Trophoblast cell (in vitro differentiated cells and primary cell): ENCODE measurements around the gene MBP.

Experiments used
- DNase-seq, 2 donors: peaks; one replicate each; pipeline ENCODE4 v3.0.0-alpha.2; 2016
- H2AFZ ChIP-seq: 2 replicates; pipeline ENCODE4 v1.6.1; 2013; ENCODE audit warnings: low read length, moderate library complexity, mild to moderate bottlenecking; ENCODE audit not compliant: insufficient read depth, poor library complexity
- H2AK5ac ChIP-seq: 2 replicates; pipeline ENCODE4 v1.6.1; 2013; ENCODE audit warnings: mild to moderate bottlenecking, low read length
- H2BK120ac ChIP-seq: 2 replicates; pipeline ENCODE4 v1.6.1; 2013; ENCODE audit warnings: low read length, mild to moderate bottlenecking, moderate library complexity; ENCODE audit not compliant: insufficient read depth, poor library complexity
- H2BK12ac ChIP-seq: 2 replicates; pipeline ENCODE4 v1.6.1; 2013; ENCODE audit warnings: mild to moderate bottlenecking, low read length, moderate library complexity
- H2BK5ac ChIP-seq: 2 replicates; pipeline ENCODE4 v1.6.1; 2013; ENCODE audit warnings: low read length, low read depth, moderate library complexity, mild to moderate bottlenecking; ENCODE audit not compliant: poor library complexity
- H3K14ac ChIP-seq: 2 replicates; pipeline ENCODE4 v1.6.1; 2013; ENCODE audit warnings: mild to moderate bottlenecking, low read length
- H3K18ac ChIP-seq: 2 replicates; pipeline ENCODE4 v1.6.1; 2013; ENCODE audit warnings: mild to moderate bottlenecking, low read length
- H3K23ac ChIP-seq: 2 replicates; pipeline ENCODE4 v1.6.1; 2013; ENCODE audit warnings: low read length
- H3K27ac ChIP-seq: 2 replicates; pipeline ENCODE4 v1.5.1; 2013; ENCODE audit warnings: low read depth, mild to moderate bottlenecking, inconsistent platforms, low read length, moderate library complexity
- H3K27me3 ChIP-seq: 2 replicates; pipeline ENCODE4 v1.6.1; 2013; ENCODE audit warnings: inconsistent platforms, mild to moderate bottlenecking, low read length, moderate library complexity; ENCODE audit not compliant: insufficient read depth
- H3K36me3 ChIP-seq, 2 experiments: 1 replicate in 1 of 2; 2 replicates in 1 of 2; pipeline ENCODE4 v1.6.1; 2013; ENCODE audit warnings: low read length in 2 of 2, mild to moderate bottlenecking in 2 of 2, moderate library complexity in 1 of 2; ENCODE audit not compliant: insufficient read depth in 2 of 2, control insufficient read depth in 1 of 2
- H3K4ac ChIP-seq: 2 replicates; pipeline ENCODE4 v1.6.1; 2013; ENCODE audit warnings: low read depth, mild to moderate bottlenecking, low read length, moderate library complexity
- H3K4me1 ChIP-seq, 2 experiments: 1 replicate in 1 of 2; 2 replicates in 1 of 2; pipeline ENCODE4 v1.6.1; 2013; ENCODE audit warnings: low read length in 2 of 2, mild to moderate bottlenecking in 2 of 2, moderate library complexity in 1 of 2; ENCODE audit not compliant: insufficient read depth in 2 of 2, control insufficient read depth in 1 of 2
- H3K4me2 ChIP-seq: 2 replicates; pipeline ENCODE4 v1.6.1; 2013; ENCODE audit warnings: inconsistent platforms, mild to moderate bottlenecking, low read length, moderate library complexity
- H3K4me3 ChIP-seq: 2 replicates; pipeline ENCODE4 v1.5.1; 2013; ENCODE audit warnings: mild to moderate bottlenecking, low read depth, low read length, inconsistent platforms
- H3K79me1 ChIP-seq: one replicate; pipeline ENCODE4 v1.6.1; 2013; ENCODE audit warnings: low read length
- H3K79me2 ChIP-seq: 2 replicates; pipeline ENCODE4 v1.6.1; 2013; ENCODE audit warnings: low read length, mild to moderate bottlenecking; ENCODE audit not compliant: control insufficient read depth, insufficient read depth, poor library complexity
- H3K9ac ChIP-seq: 2 replicates; pipeline ENCODE4 v1.6.1; 2013; ENCODE audit warnings: mild to moderate bottlenecking, low read length
- H3K9me3 ChIP-seq: 2 replicates; pipeline ENCODE4 v1.6.1; 2013; ENCODE audit warnings: low read depth, mild to moderate bottlenecking, control low read depth, inconsistent platforms, low read length; ENCODE audit not compliant: insufficient read depth
- H4K12ac ChIP-seq: 2 replicates; pipeline ENCODE4 v1.6.1; 2013; ENCODE audit warnings: low read depth, mild to moderate bottlenecking, low read length, moderate library complexity
- H4K8ac ChIP-seq: 2 replicates; pipeline ENCODE4 v1.6.1; 2013; ENCODE audit warnings: low read depth, mild to moderate bottlenecking, low read length, moderate library complexity
- H4K91ac ChIP-seq: one replicate; pipeline ENCODE4 v1.6.1; 2013; ENCODE audit warnings: low read depth, mild to moderate bottlenecking, low read length, moderate library complexity
- WGBS: extraction: QIAGEN DNeasy Blood & Tissue Kit; methylation state at CpG from one replicate; pipeline ENCODE4 v1.1.7; 2013; ENCODE audit warnings: missing lambda C conversion rate; ENCODE audit not compliant: insufficient read length, insufficient coverage; ENCODE audit errors: extremely low coverage; 5-methylcytosine and 5-hydroxymethylcytosine counted together

Gene MBP

DNA sequence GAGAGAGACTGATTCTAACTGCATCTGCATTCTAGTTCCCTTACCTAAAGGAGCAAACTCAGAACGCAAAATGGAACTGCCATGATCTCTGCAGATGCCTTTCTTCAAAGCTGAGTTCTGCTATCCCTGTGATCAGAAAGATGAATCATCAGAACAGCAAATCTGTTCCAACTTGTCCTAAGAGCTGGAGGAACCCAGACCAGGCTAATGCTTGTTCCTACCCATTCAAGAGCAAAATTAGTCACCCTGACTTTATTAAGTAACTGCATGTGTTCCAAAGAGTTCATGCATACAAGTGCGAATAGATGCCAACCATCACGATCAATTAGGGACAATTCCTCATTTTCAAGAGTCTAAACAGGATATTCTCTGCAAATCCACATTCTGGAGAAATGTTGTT lies 46.5 kb downstream of the MBP start:
- no peak overlapping the region for H4K12ac ChIP-seq
- H3K9ac ChIP-seq: no peak overlapping the region
- H4K8ac ChIP-seq: no peak overlapping the region
- peak in 1 of 2 donors; percentile 61 for DNase-seq
- H3K4me2 ChIP-seq: no peak overlapping the region
- H3K23ac ChIP-seq: no peak overlapping the region
- no peak overlapping the region for H4K91ac ChIP-seq
- peaks cover 2% of the 10 kb centered on the region for H3K9me3 ChIP-seq
- WGBS: no CpG with 5 or more reads among the region's 3 CpGs
- H3K18ac ChIP-seq: no peak overlapping the region
- no peak overlapping the region for H3K14ac ChIP-seq
- H3K4ac ChIP-seq: no peak overlapping the region
- peaks cover 0 to 3% of the 10 kb centered on the region in 2 experiments for H3K36me3 ChIP-seq
- H2BK12ac ChIP-seq: no peak overlapping the region
- H2BK5ac ChIP-seq: no peak overlapping the region
- H3K4me3 ChIP-seq: no peak overlapping the region
- H2AFZ ChIP-seq: no peak overlapping the region
- H3K27me3 ChIP-seq: no peaks in the 10 kb centered on the region
- peaks cover 21% of the 10 kb centered on the region for H3K79me1 ChIP-seq
- H3K27ac ChIP-seq: no peak overlapping the region
- H3K4me1 ChIP-seq: peaks cover 30 to 35% of the 10 kb centered on the region in 2 experiments
- no peaks in the 10 kb centered on the region for H3K79me2 ChIP-seq
- H2BK120ac ChIP-seq: no peak overlapping the region
- H2AK5ac ChIP-seq: no peak overlapping the region

DNA sequence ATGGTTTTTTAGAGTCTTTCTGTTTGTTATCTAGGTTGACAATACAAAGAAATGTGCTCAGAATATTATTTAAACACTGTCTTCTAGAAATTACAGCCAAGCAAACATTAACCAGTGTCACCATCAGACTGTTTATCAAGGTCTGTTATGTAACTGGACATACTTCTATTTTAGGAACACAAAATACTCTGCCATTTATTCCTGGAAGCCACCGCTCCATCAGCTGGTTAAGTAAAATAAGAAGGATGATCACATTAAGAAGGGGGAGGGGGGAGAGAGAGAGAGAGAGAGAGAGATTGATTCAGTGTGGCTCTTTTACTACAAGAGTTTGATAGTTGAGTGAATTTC lies 47.9 kb downstream of the MBP start:
- peaks cover 0 to 3% of the 10 kb centered on the region in 2 experiments for H3K36me3 ChIP-seq
- no peak for DNase-seq
- no peak overlapping the region for H2BK5ac ChIP-seq
- H3K79me1 ChIP-seq: peaks cover 14% of the 10 kb centered on the region
- no peak overlapping the region for H4K91ac ChIP-seq
- no peak overlapping the region for H3K9ac ChIP-seq
- H3K23ac ChIP-seq: no peak overlapping the region
- no peak overlapping the region for H3K18ac ChIP-seq
- no peaks in the 10 kb centered on the region for H3K27me3 ChIP-seq
- no peak overlapping the region for H3K27ac ChIP-seq
- no peak overlapping the region for H3K4ac ChIP-seq
- WGBS: no CpG with 5 or more reads among the region's 1 CpG
- H3K9me3 ChIP-seq: peaks cover 4% of the 10 kb centered on the region
- H3K14ac ChIP-seq: no peak overlapping the region
- no peaks in the 10 kb centered on the region for H3K79me2 ChIP-seq
- no peak overlapping the region for H4K8ac ChIP-seq
- H3K4me2 ChIP-seq: no peak overlapping the region
- no peak overlapping the region for H2AFZ ChIP-seq
- no peak overlapping the region for H2AK5ac ChIP-seq
- H2BK120ac ChIP-seq: no peak overlapping the region
- no peak overlapping the region for H2BK12ac ChIP-seq
- H3K4me3 ChIP-seq: no peak overlapping the region
- H3K4me1 ChIP-seq: peaks cover 18 to 21% of the 10 kb centered on the region in 2 experiments
- no peak overlapping the region for H4K12ac ChIP-seq

DNA sequence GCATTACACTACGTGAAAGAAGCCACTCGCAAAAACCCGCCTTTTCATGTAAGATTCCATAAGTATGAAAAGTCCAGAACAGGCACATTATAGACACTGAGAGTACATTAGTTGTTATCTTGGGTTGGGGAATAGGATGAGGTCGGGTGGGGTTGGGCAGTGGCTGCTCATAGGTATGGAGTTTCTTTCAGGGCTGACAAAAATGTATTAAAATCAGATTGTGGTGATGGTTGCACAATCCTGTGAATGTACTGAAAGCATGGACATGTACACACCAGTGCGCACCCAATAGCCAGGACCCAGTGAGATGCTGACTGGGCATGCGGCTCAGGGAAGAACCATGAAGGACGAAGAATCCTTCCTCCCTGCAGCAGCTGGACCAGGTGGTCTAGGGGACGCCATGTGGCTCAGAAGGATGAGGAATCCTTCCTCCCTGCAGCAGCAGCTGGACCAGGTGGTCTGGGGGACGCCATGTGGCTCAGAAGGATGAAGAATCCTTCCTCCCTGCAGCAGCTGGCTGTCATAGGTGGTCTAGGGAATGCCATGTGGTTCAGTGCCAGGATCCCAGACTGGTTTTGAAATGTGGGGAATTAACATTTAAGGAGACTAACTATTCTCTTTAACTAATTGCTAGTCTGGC lies 50.1 kb downstream of the MBP start:
- Histone ChIP-seq H3K4me2 (no peak overlapping the region), H2BK120ac (no peak overlapping the region), H4K12ac (no peak overlapping the region), H4K91ac (no peak overlapping the region), H3K27ac (no peak overlapping the region), H3K9me3 (peaks cover 4% of the 10 kb centered on the region), H3K23ac (no peak overlapping the region), H3K27me3 (no peaks in the 10 kb centered on the region), H2AK5ac (no peak overlapping the region), H3K4me1 (peaks cover 6 to 13% of the 10 kb centered on the region in 2 experiments), H3K79me1 (peaks cover 5% of the 10 kb centered on the region), H3K79me2 (no peaks in the 10 kb centered on the region), H3K4ac (no peak overlapping the region), H2AFZ (no peak overlapping the region), H3K14ac (no peak overlapping the region), H3K9ac (no peak overlapping the region), H2BK5ac (no peak overlapping the region), H2BK12ac (peak overlapping the region; percentile 50), H4K8ac (no peak overlapping the region), H3K36me3 (peaks cover 0 to 3% of the 10 kb centered on the region in 2 experiments), H3K18ac (peak overlapping the region; percentile 74), H3K4me3 (no peak overlapping the region)
- WGBS: no CpG with 5 or more reads among the region's 9 CpGs
- DNase-seq: peak; percentile 51 to 85

DNA sequence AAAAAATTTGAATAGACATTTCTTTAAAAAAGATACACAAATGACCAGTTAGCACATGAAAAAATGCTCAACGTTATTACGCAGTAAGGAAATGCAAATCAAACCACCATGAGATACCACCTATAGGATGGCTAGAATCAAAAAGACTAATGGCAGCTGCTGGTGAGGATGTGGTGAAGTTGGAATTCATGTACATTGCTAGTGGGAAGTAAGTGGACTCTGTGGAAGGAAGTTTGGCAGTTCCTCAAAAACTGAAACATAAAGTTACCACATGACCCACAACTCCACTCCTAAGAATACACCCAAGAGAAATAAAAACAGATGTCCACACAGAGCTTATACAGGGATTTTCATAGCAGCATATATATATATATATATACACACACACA lies 51.2 kb downstream of the MBP start:
- Histone ChIP-seq H3K18ac (no peak overlapping the region), H3K9me3 (peaks cover 2% of the 10 kb centered on the region), H3K79me2 (no peaks in the 10 kb centered on the region), H2BK12ac (no peak overlapping the region), H3K9ac (no peak overlapping the region), H3K23ac (no peak overlapping the region), H4K12ac (no peak overlapping the region), H2BK5ac (no peak overlapping the region), H3K4ac (no peak overlapping the region), H3K4me1 (peaks cover 2 to 9% of the 10 kb centered on the region in 2 experiments), H3K14ac (no peak overlapping the region), H3K4me3 (no peak overlapping the region), H2BK120ac (no peak overlapping the region), H3K27me3 (no peaks in the 10 kb centered on the region), H3K79me1 (peaks cover 1% of the 10 kb centered on the region), H3K27ac (no peak overlapping the region), H2AK5ac (no peak overlapping the region), H4K8ac (no peak overlapping the region), H2AFZ (no peak overlapping the region), H3K4me2 (no peak overlapping the region), H4K91ac (no peak overlapping the region), H3K36me3 (peaks cover 0 to 3% of the 10 kb centered on the region in 2 experiments)
- no CpG with 5 or more reads among the region's 2 CpGs for WGBS
- DNase-seq: no peak
